ENCODE results near the gene PARN.

GRCh38 chr16:14445937-14446715, 183.9 kb downstream of the PARN start:
- TF ChIP-seq POLR2A (IDR thresholded peaks at IDR 0.05; ENCODE audit: low read depth, low read length) (no peak), POLR2AphosphoS5 (IDR thresholded peaks at IDR 0.05; ENCODE audit: low read depth, low read length) (no peak), TAF1 (IDR thresholded peaks at IDR 0.05; ENCODE audit: low read depth, low read length) (no peak)
